Sigmoid colon (tissue), 4 donors: Measurements from ENCODE around the gene GTF2IRD1.

ENCODE experiments used
- EP300 ChIP-seq, 4 donors: sonication (generic); formaldehyde crosslinking; IDR thresholded peaks; one replicate each; pipeline ENCODE4 v1.6.1; 2017; ENCODE audit warnings: antibody characterized with exemption in 4 of 4
- TF ChIP-seq, protein P1 (sequence below), 4 experiments: fragments of 450-650 bp in 3 of 4; fragments of 200-600 bp in 1 of 4; IDR thresholded peaks; one replicate each; pipeline ENCODE4 v1.5.1; 2016 to 2019; ENCODE audit warnings: antibody characterized with exemption in 4 of 4, mild to moderate bottlenecking in 3 of 4, moderate library complexity in 2 of 4

DNA sequence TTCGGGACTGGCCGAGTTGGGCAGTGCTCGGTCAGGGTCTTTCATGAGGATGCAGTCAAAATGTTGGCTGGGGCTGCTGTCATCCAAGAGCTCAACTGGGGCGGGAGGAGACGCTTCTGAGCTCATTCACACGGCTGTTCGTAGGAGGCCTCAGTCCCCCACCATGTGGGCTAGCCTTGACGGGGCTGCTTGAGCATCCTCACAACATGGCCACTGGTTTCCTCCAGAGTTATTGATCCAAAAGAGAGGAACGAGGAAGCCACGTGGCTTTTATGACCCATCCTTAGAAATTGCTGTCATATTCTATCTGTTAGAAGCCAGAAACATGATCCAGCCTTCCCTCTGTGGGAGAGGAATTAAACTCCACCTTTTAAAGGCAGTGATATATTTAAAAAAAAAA is 68.1 kb downstream of the GTF2IRD1 start:
- TF ChIP-seq, protein P1, sequence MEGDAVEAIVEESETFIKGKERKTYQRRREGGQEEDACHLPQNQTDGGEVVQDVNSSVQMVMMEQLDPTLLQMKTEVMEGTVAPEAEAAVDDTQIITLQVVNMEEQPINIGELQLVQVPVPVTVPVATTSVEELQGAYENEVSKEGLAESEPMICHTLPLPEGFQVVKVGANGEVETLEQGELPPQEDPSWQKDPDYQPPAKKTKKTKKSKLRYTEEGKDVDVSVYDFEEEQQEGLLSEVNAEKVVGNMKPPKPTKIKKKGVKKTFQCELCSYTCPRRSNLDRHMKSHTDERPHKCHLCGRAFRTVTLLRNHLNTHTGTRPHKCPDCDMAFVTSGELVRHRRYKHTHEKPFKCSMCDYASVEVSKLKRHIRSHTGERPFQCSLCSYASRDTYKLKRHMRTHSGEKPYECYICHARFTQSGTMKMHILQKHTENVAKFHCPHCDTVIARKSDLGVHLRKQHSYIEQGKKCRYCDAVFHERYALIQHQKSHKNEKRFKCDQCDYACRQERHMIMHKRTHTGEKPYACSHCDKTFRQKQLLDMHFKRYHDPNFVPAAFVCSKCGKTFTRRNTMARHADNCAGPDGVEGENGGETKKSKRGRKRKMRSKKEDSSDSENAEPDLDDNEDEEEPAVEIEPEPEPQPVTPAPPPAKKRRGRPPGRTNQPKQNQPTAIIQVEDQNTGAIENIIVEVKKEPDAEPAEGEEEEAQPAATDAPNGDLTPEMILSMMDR (IDR thresholded peaks at IDR 0.05): no peak
- TF ChIP-seq EP300 (IDR thresholded peaks at IDR 0.05): no peak
